ENCODE measurements around the gene TLR6.
A peak's percentile ranks its signal among the peaks of the same experiment; 100 is the strongest.

TLR6 gene

DNA sequence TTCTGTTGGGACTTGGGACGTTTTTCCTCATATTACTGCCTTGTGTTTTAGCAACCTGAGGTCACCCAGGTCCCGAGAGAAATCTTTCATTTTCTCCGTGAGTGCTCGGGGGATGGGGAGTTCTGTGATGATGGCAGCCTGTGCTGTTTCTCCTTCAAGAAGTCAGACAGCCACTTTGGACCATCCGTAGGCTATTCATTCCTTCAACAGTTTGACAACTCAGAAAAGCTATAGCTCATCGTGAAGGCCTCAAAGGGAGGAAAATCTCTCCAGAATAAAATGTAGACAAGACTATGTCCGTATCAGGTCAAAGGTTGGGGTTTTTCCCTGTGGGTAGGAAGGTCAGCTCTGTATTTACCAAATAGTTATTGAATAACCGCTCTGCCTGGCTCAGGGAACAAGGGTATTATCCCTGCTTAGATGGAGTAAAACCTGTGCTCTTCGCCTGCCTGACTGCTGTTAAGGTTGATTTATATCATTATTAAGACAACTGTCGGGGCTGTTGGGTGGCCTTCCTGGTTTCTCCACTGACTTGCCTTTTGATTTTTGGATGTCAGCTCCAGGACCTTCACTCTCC is 47.6 kb upstream of the TLR6 start:
- no peak for ATAC-seq
- TF ChIP-seq ZC3H10 (CRISPR knock-in tag; IDR thresholded peaks at IDR 0.05): no peak
- no peak for TF ChIP-seq SNAI2 (CRISPR knock-in tag; IDR thresholded peaks at IDR 0.05)
- TF ChIP-seq, protein P1, sequence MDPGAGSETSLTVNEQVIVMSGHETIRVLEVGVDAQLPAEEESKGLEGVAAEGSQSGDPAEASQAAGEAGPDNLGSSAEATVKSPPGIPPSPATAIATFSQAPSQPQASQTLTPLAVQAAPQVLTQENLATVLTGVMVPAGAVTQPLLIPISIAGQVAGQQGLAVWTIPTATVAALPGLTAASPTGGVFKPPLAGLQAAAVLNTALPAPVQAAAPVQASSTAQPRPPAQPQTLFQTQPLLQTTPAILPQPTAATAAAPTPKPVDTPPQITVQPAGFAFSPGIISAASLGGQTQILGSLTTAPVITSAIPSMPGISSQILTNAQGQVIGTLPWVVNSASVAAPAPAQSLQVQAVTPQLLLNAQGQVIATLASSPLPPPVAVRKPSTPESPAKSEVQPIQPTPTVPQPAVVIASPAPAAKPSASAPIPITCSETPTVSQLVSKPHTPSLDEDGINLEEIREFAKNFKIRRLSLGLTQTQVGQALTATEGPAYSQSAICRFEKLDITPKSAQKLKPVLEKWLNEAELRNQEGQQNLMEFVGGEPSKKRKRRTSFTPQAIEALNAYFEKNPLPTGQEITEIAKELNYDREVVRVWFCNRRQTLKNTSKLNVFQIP (CRISPR knock-in tag; IDR thresholded peaks at IDR 0.05; ENCODE audit: borderline replicate concordance, low read depth): no peak
- TF ChIP-seq OSR1 (CRISPR knock-in tag; IDR thresholded peaks at IDR 0.05): no peak
- TF ChIP-seq BACH2 (CRISPR knock-in tag; IDR thresholded peaks at IDR 0.05; ENCODE audit: borderline replicate concordance): no peak
- TF ChIP-seq, protein P2, sequence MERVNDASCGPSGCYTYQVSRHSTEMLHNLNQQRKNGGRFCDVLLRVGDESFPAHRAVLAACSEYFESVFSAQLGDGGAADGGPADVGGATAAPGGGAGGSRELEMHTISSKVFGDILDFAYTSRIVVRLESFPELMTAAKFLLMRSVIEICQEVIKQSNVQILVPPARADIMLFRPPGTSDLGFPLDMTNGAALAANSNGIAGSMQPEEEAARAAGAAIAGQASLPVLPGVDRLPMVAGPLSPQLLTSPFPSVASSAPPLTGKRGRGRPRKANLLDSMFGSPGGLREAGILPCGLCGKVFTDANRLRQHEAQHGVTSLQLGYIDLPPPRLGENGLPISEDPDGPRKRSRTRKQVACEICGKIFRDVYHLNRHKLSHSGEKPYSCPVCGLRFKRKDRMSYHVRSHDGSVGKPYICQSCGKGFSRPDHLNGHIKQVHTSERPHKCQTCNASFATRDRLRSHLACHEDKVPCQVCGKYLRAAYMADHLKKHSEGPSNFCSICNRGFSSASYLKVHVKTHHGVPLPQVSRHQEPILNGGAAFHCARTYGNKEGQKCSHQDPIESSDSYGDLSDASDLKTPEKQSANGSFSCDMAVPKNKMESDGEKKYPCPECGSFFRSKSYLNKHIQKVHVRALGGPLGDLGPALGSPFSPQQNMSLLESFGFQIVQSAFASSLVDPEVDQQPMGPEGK (CRISPR knock-in tag; IDR thresholded peaks at IDR 0.05; ENCODE audit: borderline replicate concordance): no peak
- no peak for TF ChIP-seq PPARA (CRISPR knock-in tag; IDR thresholded peaks at IDR 0.05; ENCODE audit: borderline replicate concordance)
- no peak for TF ChIP-seq ESRRG (CRISPR knock-in tag; IDR thresholded peaks at IDR 0.05)
- TF ChIP-seq RARB (CRISPR knock-in tag; IDR thresholded peaks at IDR 0.05): no peak
- TF ChIP-seq TSHZ2 (CRISPR knock-in tag; IDR thresholded peaks at IDR 0.05): no peak

DNA sequence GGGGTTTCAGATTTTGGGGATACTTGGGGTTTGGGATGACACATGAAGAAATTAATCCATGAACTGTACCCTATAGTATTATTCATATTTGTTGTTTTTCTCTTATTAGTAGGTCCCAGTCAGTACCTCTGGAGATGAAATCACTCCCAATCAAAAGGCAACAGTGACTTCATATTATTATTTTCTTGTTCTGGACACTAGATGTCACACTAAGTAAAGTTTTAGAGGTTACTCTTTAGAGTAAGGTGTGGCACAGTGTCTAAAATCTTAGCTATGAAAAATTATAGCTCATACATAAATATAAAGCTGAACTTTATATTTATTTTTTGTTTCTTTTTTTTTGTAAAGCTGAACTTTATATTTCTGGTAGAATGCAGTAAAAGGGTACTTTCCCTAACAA is 46.1 kb upstream of the TLR6 start:
- no peak for TF ChIP-seq SNAI2 (CRISPR knock-in tag; IDR thresholded peaks at IDR 0.05)
- no peak for TF ChIP-seq ZFP3 (CRISPR knock-in tag; IDR thresholded peaks at IDR 0.05)
- ATAC-seq: peak; percentile 91

- TF ChIP-seq, protein P2 (CRISPR knock-in tag; IDR thresholded peaks at IDR 0.05; ENCODE audit: borderline replicate concordance): no peak
- TF ChIP-seq ZC3H10 (CRISPR knock-in tag; IDR thresholded peaks at IDR 0.05) (no peak), TCF4 (CRISPR knock-in tag; IDR thresholded peaks at IDR 0.05; ENCODE audit: borderline replicate concordance) (no peak), ZFP30 (CRISPR knock-in tag; IDR thresholded peaks at IDR 0.05) (no peak), ISL1 (CRISPR knock-in tag; IDR thresholded peaks at IDR 0.05) (no peak)
- TF ChIP-seq, protein P3, sequence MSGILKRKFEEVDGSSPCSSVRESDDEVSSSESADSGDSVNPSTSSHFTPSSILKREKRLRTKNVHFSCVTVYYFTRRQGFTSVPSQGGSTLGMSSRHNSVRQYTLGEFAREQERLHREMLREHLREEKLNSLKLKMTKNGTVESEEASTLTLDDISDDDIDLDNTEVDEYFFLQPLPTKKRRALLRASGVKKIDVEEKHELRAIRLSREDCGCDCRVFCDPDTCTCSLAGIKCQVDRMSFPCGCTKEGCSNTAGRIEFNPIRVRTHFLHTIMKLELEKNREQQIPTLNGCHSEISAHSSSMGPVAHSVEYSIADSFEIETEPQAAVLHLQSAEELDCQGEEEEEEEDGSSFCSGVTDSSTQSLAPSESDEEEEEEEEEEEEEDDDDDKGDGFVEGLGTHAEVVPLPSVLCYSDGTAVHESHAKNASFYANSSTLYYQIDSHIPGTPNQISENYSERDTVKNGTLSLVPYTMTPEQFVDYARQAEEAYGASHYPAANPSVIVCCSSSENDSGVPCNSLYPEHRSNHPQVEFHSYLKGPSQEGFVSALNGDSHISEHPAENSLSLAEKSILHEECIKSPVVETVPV (CRISPR knock-in tag; IDR thresholded peaks at IDR 0.05): no peak
- ATAC-seq: no peak
These were observed 45.6 kb upstream of the TLR6 start for GRCh38 chr4:38902221-38902620.

GRCh38 chr4:38898245-38898644 is 41.6 kb upstream of the TLR6 start:
- no peak for ATAC-seq
- TF ChIP-seq TCF4 (CRISPR knock-in tag; IDR thresholded peaks at IDR 0.05; ENCODE audit: borderline replicate concordance) (no peak), RARB (CRISPR knock-in tag; IDR thresholded peaks at IDR 0.05) (no peak), ZC3H10 (CRISPR knock-in tag; IDR thresholded peaks at IDR 0.05) (no peak), ZNF8 (CRISPR knock-in tag; IDR thresholded peaks at IDR 0.05) (no peak), BACH2 (CRISPR knock-in tag; IDR thresholded peaks at IDR 0.05; ENCODE audit: borderline replicate concordance) (no peak), ZNF565 (CRISPR knock-in tag; conservative IDR thresholded peaks at IDR 0.05; ENCODE audit: low read depth) (no peak)
- TF ChIP-seq, protein P1 (CRISPR knock-in tag; IDR thresholded peaks at IDR 0.05; ENCODE audit: borderline replicate concordance, low read depth): no peak
- TF ChIP-seq, protein P2 (CRISPR knock-in tag; IDR thresholded peaks at IDR 0.05; ENCODE audit: borderline replicate concordance): no peak
- TF ChIP-seq, protein P3 (CRISPR knock-in tag; IDR thresholded peaks at IDR 0.05): no peak

Measured in SK-N-SH treated with all-trans-retinoic acid at 6 μM for 48 hours (cell line).